K562 (cell line): ENCODE measurements around the gene RMND5B. TPM values are rescaled to one million over a fixed set of nuclear protein-coding genes. Genes with fewer than 3 reads are reported as not detected.
A peak's percentile ranks its signal among the peaks of the same experiment; 100 is the strongest.

Experiments used
- BMI1 ChIP-seq: fragments of 150-350 bp; IDR thresholded peaks from 2 replicates; pipeline ENCODE4 v1.6.1; 2014; ENCODE audit warnings: low read length
- CAMTA2 ChIP-seq: fragments of 250-450 bp; sonication (Bioruptor Pico); conservative IDR thresholded peaks from 2 replicates; pipeline ENCODE4 v1.5.1; 2022
- GTF2B ChIP-seq: IDR thresholded peaks from 2 replicates; pipeline ENCODE4 v1.6.1; 2011; ENCODE audit not compliant: insufficient read length; ENCODE audit errors: extremely low read depth
- HOXB6 ChIP-seq: fragments of 250-450 bp; sonication (Bioruptor Pico); IDR thresholded peaks from 2 replicates; pipeline ENCODE4 v1.5.1; 2022; ENCODE audit warnings: mild to moderate bottlenecking, borderline replicate concordance
- KDM5B ChIP-seq: fragments of 200-600 bp; sonication (generic); IDR thresholded peaks from 2 replicates; pipeline ENCODE4 v1.6.1; 2012; ENCODE audit warnings: low read depth, mild to moderate bottlenecking, moderate library complexity, low read length, control low read depth, inconsistent platforms; ENCODE audit not compliant: insufficient replicate concordance
- KLF1 ChIP-seq: fragments of 450-650 bp; IDR thresholded peaks from 2 replicates; pipeline ENCODE4 v1.6.1; 2016; ENCODE audit warnings: missing genetic modification characterization, missing compliant biosample characterization
- MTA3 ChIP-seq: fragments of 450-650 bp; formaldehyde crosslinking; IDR thresholded peaks from 2 replicates; pipeline ENCODE4 v1.6.1; 2017; ENCODE audit warnings: mild to moderate bottlenecking, borderline replicate concordance
- NKRF ChIP-seq: fragments of 450-650 bp; IDR thresholded peaks from 2 replicates; pipeline ENCODE4 v1.6.1; 2016; ENCODE audit warnings: borderline replicate concordance
- POLR2H ChIP-seq: IDR thresholded peaks from 2 replicates; pipeline ENCODE4 v1.6.1; 2016; ENCODE audit warnings: missing genetic modification characterization, low read depth, mild to moderate bottlenecking, control low read depth, missing compliant biosample characterization, moderate library complexity
- SIN3A ChIP-seq, 2 experiments: fragments of 150-350 bp in 1 of 2; IDR thresholded peaks; 2 replicates each; pipeline ENCODE4 v1.6.1; 2011 to 2016; ENCODE audit warnings: borderline replicate concordance in 2 of 2, low read depth in 2 of 2, low read length in 2 of 2, mild to moderate bottlenecking in 2 of 2, moderate library complexity in 2 of 2; ENCODE audit not compliant: control insufficient read depth in 1 of 2
- SMAD1 ChIP-seq: fragments of 150-350 bp; IDR thresholded peaks from 2 replicates; pipeline ENCODE4 v1.6.1; 2014; ENCODE audit warnings: low read length, low read depth; ENCODE audit not compliant: partially characterized antibody
- THAP7 ChIP-seq: fragments of 250-450 bp; sonication (Bioruptor Pico); IDR thresholded peaks from 2 replicates; pipeline ENCODE4 v1.5.0; 2021
- TSC22D4 ChIP-seq: fragments of 450-650 bp; IDR thresholded peaks from 2 replicates; pipeline ENCODE4 v1.6.1; 2016; ENCODE audit warnings: missing genetic modification characterization, missing biosample characterization, control low read depth
- YY1 ChIP-seq, 3 experiments: IDR thresholded peaks; 2 replicates each; pipeline ENCODE4 v1.6.1; 2011; ENCODE audit warnings: low read length in 2 of 3, mild to moderate bottlenecking in 2 of 3, moderate library complexity in 2 of 3, borderline replicate concordance in 1 of 3, control low read depth in 1 of 3, low read depth in 1 of 3; ENCODE audit not compliant: insufficient read depth in 3 of 3, insufficient replicate concordance in 2 of 3, control insufficient read depth in 1 of 3, insufficient read length in 1 of 3; ENCODE audit errors: extremely low read depth in 1 of 3
- ZEB2 ChIP-seq: fragments of 450-650 bp; IDR thresholded peaks from 2 replicates; pipeline ENCODE4 v1.6.1; 2016
- ZNF3 ChIP-seq: fragments of 250-450 bp; sonication (Bioruptor Pico); IDR thresholded peaks from 2 replicates; pipeline ENCODE4 v1.5.0; 2021; ENCODE audit warnings: mild to moderate bottlenecking, moderate library complexity
- ZNF41 ChIP-seq: fragments of 250-450 bp; sonication (Bioruptor Pico); conservative IDR thresholded peaks from 2 replicates; pipeline ENCODE4 v1.4.0; 2020; ENCODE audit warnings: mild to moderate bottlenecking
- ZNF431 ChIP-seq: sonication (generic); formaldehyde crosslinking; IDR thresholded peaks from 2 replicates; pipeline ENCODE4 v1.8.0; 2022; ENCODE audit warnings: mild to moderate bottlenecking, missing genetic modification reagents
- ZNF695 ChIP-seq: fragments of 450-650 bp; formaldehyde crosslinking; IDR thresholded peaks from 2 replicates; pipeline ENCODE4 v1.4.0; 2020; ENCODE audit warnings: mild to moderate bottlenecking, moderate library complexity
- polyA plus RNA-seq, 8 experiments: library from polyadenylated mRNA; depleted of rRNA in 4 of 8; stranded (reverse) in 5 of 8; unstranded in 3 of 8; fragments of >200 nt; fragmentation: Nextera tagmentation in 2 of 8; fragmentation: Illumina TruSeq in 1 of 8; extraction: Ambion mirVana in 2 of 8; extraction: Trizol in 1 of 8; gene quantifications; 2 replicates each; pipeline versions ENCODE4 v1.2.1 to v1.2.3, GENCODE V29; 2011 to 2014; ENCODE audit warnings: inconsistent platforms in 1 of 8, missing spikeins in 1 of 8
- total RNA-seq, 7 experiments: library from RNA; depleted of rRNA in 6 of 7; stranded (reverse); fragments of >200 nt in 6 of 7; fragmentation: Illumina TruSeq in 2 of 7; extraction: Trizol in 2 of 7; gene quantifications; 2 replicates each; pipeline versions ENCODE4 v1.2.1 to v1.2.3, GENCODE V29; 2011 to 2021; ENCODE audit warnings: low replicate concordance in 1 of 7
- TF ChIP-seq, protein P1 (sequence below): fragments of 450-650 bp; formaldehyde crosslinking; IDR thresholded peaks from 2 replicates; pipeline ENCODE4 v1.4.0; 2020; ENCODE audit warnings: mild to moderate bottlenecking, moderate library complexity
- TF ChIP-seq, protein P2 (sequence below): fragments of 450-650 bp; IDR thresholded peaks from 2 replicates; pipeline ENCODE4 v1.6.1; 2016; ENCODE audit warnings: antibody characterized with exemption

The RMND5B gene
- total and polyA plus RNA-seq, 9 of the 15 experiments (the other 6 are each of a cell fraction or from before 2014, with no cell fraction given): 2.6 to 57.0 (median 28.3) TPM

DNA sequence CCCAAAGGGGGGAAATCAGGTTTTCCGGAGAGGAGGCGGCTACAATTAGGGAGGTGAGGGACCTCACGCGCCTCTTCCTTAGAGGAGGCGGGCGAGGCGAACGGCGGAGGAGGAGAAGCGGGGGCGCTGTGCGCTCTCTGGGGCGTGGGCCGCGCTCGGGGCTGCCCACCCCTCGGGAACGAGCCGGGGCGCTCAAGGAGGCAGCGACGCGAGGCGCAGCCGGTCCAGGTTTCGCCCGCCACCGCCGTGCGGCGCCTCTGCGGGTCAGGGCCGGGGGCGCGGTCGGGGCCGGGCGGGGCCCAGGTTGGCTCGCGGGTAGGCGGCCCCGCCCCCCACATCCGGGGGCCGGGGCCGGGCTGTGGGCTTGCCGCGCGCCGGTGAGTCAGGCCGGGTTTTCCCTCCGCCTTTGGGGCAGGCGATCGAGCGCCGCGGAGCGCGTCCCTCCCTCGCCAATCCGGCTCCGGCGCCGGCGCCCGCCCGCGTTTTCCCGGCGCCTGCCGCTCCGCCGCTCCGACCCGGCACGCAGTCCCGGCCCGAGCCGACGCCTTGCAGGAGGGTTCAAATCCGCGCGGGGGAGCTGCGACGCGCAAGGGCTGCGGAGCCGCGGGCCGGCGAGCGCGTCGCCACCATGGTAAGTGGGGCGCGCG, 17.6 kb upstream of the RMND5B start, which contains the start of gene N4BP3 (continued):
- TF ChIP-seq, protein P1, sequence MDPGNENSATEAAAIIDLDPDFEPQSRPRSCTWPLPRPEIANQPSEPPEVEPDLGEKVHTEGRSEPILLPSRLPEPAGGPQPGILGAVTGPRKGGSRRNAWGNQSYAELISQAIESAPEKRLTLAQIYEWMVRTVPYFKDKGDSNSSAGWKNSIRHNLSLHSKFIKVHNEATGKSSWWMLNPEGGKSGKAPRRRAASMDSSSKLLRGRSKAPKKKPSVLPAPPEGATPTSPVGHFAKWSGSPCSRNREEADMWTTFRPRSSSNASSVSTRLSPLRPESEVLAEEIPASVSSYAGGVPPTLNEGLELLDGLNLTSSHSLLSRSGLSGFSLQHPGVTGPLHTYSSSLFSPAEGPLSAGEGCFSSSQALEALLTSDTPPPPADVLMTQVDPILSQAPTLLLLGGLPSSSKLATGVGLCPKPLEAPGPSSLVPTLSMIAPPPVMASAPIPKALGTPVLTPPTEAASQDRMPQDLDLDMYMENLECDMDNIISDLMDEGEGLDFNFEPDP (CRISPR knock-in tag): no peak
- TF ChIP-seq KLF1: peak; percentile 71; the same call in 1 of the 2 replicates
- no peak for TF ChIP-seq ZEB2
- peak; percentile 31 for TF ChIP-seq KDM5B
- TF ChIP-seq MTA3: 0 out of 2 replicates have a peak, but pooled peaks have one; percentile 73
- TF ChIP-seq ZNF3 (CRISPR knock-in tag): no peak
- no peak; the same call in 1 of the 2 replicates for TF ChIP-seq ZNF431
- no peak for TF ChIP-seq ZNF41 (CRISPR knock-in tag)
- no peak for TF ChIP-seq HOXB6
- TF ChIP-seq THAP7 (CRISPR knock-in tag): no peak
- TF ChIP-seq BMI1: no peak
- no peak for TF ChIP-seq ZNF695 (CRISPR knock-in tag)
- TF ChIP-seq CAMTA2 (CRISPR knock-in tag): no peak
- TF ChIP-seq, protein P2, sequence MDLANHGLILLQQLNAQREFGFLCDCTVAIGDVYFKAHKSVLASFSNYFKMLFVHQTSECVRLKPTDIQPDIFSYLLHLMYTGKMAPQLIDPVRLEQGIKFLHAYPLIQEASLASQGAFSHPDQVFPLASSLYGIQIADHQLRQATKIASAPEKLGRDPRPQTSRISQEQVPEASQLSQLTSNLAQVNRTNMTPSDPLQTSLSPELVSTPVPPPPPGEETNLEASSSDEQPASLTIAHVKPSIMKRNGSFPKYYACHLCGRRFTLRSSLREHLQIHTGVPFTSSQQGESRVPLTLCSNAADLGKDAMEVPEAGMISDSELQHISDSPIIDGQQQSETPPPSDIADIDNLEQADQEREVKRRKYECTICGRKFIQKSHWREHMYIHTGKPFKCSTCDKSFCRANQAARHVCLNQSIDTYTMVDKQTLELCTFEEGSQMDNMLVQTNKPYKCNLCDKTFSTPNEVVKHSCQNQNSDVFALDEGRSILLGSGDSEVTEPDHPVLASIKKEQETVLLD: no peak
- peak in 2 of 3 experiments; percentile 73 to 81 for TF ChIP-seq YY1 (IDR thresholded peaks at IDR 0.05; ENCODE audit: borderline replicate concordance in 1 of 3, control insufficient read depth in 1 of 3, extremely low read depth in 1 of 3, insufficient read depth in 3 of 3, insufficient read length in 1 of 3, insufficient replicate concordance in 2 of 3, low read depth in 1 of 3, low read length in 2 of 3)
- no peak for TF ChIP-seq TSC22D4 (tag)
- TF ChIP-seq POLR2H: no peak
- TF ChIP-seq NKRF: no peak
- TF ChIP-seq SIN3A (IDR thresholded peaks at IDR 0.05; ENCODE audit: borderline replicate concordance in 2 of 2, control insufficient read depth in 1 of 2, low read depth in 2 of 2, low read length in 2 of 2): peak in 1 of 2 experiments; percentile 33; a peak in 2 of 4 replicates
- peak; percentile 25 for TF ChIP-seq SMAD1
- TF ChIP-seq GTF2B: no peak
